Stimulated activated CD4-positive, alpha-beta T cell treated with anti-CD3 and anti-CD28 coated beads, Interleukin-15, amount 100 ng/mL, for 1 hour (primary cell): ENCODE measurements around the gene NLRP13.
"Not testable (repeated sequence)": the region's sequence is repeated elsewhere in the genome, so short reads cannot be mapped to it uniquely, and the experiment has no call there.

Source experiments
- DNase-seq, 2 donors: peaks; one replicate each; pipeline ENCODE4 v3.0.0-alpha.2; 2020; ENCODE audit warnings: low read depth in 1 of 2, low spot score in 1 of 2

NLRP13 gene, protein sequence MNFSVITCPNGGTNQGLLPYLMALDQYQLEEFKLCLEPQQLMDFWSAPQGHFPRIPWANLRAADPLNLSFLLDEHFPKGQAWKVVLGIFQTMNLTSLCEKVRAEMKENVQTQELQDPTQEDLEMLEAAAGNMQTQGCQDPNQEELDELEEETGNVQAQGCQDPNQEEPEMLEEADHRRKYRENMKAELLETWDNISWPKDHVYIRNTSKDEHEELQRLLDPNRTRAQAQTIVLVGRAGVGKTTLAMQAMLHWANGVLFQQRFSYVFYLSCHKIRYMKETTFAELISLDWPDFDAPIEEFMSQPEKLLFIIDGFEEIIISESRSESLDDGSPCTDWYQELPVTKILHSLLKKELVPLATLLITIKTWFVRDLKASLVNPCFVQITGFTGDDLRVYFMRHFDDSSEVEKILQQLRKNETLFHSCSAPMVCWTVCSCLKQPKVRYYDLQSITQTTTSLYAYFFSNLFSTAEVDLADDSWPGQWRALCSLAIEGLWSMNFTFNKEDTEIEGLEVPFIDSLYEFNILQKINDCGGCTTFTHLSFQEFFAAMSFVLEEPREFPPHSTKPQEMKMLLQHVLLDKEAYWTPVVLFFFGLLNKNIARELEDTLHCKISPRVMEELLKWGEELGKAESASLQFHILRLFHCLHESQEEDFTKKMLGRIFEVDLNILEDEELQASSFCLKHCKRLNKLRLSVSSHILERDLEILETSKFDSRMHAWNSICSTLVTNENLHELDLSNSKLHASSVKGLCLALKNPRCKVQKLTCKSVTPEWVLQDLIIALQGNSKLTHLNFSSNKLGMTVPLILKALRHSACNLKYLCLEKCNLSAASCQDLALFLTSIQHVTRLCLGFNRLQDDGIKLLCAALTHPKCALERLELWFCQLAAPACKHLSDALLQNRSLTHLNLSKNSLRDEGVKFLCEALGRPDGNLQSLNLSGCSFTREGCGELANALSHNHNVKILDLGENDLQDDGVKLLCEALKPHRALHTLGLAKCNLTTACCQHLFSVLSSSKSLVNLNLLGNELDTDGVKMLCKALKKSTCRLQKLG

GRCh38 chr19:55931936-55932386, at the start of gene NLRP13:
Gene NLRP13 (minus strand): TSS chr19:55932336. CDS start chr19:55932311, 25 bp downstream.
- DNase-seq = no peak

DNA sequence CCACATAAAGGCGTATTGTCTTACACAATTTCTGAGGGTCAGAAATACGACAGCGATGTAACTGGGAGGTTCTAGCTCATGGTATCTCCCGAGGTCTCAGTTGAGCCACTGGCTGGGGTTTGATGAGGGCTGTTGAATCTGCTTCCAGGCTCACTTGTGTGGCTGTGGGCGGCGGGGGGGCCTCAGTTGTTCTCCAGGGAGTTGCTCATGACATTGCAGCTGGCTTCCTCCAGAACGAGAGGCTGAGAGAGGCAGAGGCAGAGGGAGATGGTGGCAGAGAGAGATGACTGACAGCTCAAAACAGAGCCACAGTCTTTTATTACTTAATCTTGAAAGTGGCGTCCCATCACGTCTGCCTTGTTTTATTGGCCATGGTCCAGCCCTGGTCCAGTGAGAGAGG, 48.3 kb upstream of the NLRP13 start:
- no peak for DNase-seq

DNA sequence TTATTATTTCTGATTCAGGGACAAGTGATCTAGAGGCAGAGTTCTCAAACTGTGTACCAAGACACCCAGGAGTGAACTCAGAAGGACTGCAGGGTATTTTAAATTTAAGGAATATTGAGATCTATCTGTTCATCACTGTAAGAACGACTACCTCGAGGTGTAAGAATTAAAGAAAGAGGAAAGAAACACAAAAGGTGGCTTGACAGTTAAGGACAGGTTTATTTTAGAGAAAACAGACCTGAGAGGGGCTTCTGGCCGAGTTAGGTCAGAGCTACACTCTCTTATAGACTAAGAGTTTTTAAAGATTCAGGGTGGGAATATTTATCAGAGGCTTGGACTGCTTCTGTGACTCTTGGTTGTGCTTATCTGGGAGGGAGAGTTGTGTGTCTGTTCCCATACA, 41.8 kb upstream of the NLRP13 start:
- no peak for DNase-seq

GRCh38 chr19:55962186-55962585, 30.1 kb upstream of the NLRP13 start:
- DNase-seq = no peak

GRCh38 chr19:55959996-55960675, 28.0 kb upstream of the NLRP13 start:
- no peak for DNase-seq

- DNase-seq = no peak
These were observed 26.2 kb upstream of the NLRP13 start for GRCh38 chr19:55958356-55958755.

- no peak for DNase-seq
These were observed 24.3 kb upstream of the NLRP13 start for GRCh38 chr19:55956431-55956830.

DNA sequence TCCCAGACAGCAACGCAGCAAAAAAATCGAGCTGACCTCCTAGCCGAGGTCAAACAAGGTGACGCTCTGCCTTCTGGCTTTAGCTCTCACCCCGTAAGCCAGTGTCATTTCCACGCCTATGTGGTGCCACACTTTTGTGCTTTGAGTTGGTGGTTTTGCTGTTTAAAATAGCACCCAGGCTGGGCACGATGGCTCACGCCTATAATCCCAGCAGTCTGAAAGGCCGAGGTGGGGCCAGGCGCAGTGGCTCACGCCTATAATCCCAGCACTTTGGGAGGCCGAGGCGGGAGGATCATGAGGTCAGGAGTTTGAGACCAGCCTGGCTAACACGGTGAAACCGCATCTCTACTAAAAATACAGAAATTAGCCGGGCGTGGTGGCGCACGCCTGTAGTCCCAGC, 18.4 kb upstream of the NLRP13 start:
- DNase-seq = not testable (repeated sequence)

DNA sequence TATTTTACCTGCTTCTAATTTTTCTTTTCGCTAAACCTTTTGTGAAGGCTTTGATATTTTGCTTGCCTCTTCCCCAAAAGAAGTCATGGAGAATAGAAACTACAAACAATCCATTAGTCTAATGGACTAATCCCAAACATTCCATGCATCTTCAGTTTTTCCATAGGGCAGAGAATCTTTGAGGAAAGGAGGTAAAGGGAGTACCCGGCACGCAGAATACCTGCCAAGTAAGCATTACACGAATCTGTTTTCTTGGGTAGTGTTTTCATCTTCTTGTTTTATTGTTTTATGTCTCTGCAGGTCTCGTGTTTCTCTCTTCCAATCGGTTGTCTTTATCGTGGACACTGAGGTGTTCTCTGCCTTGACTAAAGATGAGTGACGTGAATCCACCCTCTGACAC, 15.4 kb upstream of the NLRP13 start, which contains the start of gene NLRP8:
Gene NLRP8 (plus strand): TSS at position 301 of the 400 bp plus-strand sequence.
- DNase-seq = no peak

DNA sequence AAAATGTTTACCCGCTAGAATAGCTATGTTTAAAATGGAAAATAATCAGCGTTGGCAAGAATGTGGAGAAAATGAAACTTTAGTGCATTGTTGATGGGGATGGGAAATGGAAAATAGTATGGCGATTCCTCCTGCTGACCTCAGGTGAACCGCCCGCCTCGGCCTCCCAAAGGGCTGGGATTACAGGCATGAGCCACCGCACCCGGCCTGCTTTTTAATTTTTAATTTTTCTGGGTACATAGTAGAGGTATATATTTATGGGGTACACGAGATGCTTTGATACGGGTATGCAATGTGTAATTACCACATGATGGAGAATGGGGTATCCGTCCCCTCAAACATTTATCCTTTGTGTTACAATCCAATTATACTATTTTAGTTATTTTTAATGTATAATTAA, 8.2 kb upstream of the NLRP13 start:
- no peak for DNase-seq

- DNase-seq = no peak
These were observed 7.1 kb upstream of the NLRP13 start for GRCh38 chr19:55939206-55939605.

DNA sequence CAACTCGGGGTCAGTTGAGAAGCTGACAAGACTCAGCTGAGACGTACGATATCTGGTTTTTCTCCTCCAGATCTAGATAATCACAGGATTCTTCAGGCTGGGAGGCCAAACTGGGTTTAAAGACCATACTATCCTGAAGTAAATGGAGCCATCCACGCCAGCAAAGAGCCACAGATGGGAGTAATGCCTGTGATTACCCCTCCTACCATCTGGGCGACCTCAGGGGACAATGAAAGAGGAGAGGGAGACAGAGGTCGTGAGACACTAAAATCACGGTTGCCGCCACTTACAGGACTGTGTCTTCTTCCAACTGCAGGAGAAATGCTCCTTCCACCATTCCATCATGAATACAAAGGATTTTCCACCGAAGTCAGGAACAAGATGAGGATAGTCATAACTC, 3.1 kb upstream of the NLRP13 start:
- no peak for DNase-seq

DNA sequence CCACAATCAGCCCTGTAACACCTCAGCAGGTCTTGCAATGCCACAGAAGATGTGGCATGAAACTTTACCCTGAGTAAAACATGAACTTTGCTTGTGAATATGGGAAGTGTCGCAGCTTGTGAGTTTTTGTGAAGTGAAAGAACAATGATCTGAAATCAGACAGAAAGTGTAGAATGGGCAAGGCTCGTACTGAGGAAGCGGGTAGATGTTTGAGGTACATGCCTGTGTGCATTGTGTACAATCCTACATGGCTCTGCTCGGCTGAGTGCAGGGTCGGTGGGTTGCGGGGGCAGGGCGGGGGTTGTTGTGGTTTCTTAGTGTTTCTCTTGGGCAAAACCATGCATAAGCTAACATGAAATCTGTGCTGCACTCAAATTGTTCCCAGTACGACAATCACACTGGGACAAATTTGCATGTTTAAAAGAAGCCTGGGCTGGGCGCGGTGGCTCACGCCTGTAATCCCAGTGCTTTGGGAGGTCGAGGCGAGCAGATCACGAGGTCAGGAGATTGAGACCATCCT, 1.1 kb downstream of the NLRP13 start:
- DNase-seq = no peak

- DNase-seq = not testable (repeated sequence)
These were observed 2.9 kb downstream of the NLRP13 start for GRCh38 chr19:55929258-55929657.

- no peak for DNase-seq
These were observed 4.1 kb downstream of the NLRP13 start for GRCh38 chr19:55927991-55928390.

- DNase-seq = no peak
These were observed 8.6 kb downstream of the NLRP13 start for GRCh38 chr19:55923556-55923955.

DNA sequence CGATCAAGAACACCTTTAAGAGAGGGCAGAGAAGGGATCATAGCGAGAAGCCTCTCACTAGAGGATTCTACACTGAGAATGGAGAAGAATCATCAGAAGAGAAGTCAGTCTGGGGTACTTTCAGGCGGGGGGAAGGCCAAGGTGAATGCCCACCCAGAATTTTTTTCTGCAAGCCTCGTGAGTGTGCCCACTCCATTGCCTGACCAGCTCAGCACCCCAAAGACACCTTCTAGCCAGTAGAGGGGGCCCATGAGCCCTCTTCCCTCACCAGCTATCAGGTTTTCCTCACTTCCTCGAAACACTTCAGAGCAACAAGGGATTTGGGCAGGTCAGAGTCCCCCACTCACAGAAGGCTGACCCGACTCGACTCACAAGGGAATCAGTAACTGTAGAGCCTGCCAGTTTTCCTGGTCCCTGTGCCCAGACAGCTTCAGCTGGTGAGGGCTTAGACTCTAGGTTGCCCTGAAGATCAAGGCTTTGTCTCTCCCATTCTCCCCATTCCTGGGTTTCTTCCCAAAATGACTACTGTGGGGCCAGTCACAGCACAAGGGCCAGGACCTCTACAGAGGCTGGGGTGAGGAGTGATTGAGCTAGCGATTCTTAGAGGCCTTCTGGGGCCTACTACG, 18.4 kb downstream of the NLRP13 start:
- DNase-seq = no peak

GRCh38 chr19:55912916-55913315, 19.2 kb downstream of the NLRP13 start:
- no peak for DNase-seq

- DNase-seq = no peak
These were observed 22.3 kb downstream of the NLRP13 start for GRCh38 chr19:55909801-55910200.

- no peak for DNase-seq
These were observed 24.4 kb downstream of the NLRP13 start for GRCh38 chr19:55907746-55908145.
